PC-3 (cell line): ENCODE data around the gene CYTH2. TPM values are rescaled to one million over a fixed set of nuclear protein-coding genes. Genes with fewer than 3 reads are reported as not detected.

ENCODE experiments used
- ATAC-seq: fragments of 200-7000 bp; cut with Tn5 transposase; 2 replicates; pipeline ENCODE4 v1.9.1; 2020; ENCODE audit warnings: mild to moderate bottlenecking, moderate library complexity
- BruUV-seq: library from RNA; stranded (reverse); fragments of 400-500 nt; replicated peaks from 2 replicates; lab custom pipeline; 2021; lab: Mats Ljungman, UMichigan
- CTCF ChIA-PET: fragments of 300-600 bp; sonication (Branson Sonifier 250); formaldehyde crosslinking; loops from one replicate; lab custom pipeline; 2022; ENCODE audit warnings: antibody characterized with exemption; lab: Charles Lee
- POLR2A ChIA-PET: fragments of 300-600 bp; sonication (Branson Sonifier 250); formaldehyde crosslinking; loops from one replicate; lab custom pipeline; 2022; ENCODE audit warnings: antibody characterized with exemption; ENCODE audit not compliant: unreplicated experiment; lab: Charles Lee
- DNase-seq: peaks from one replicate; pipeline ENCODE4 v3.0.0-alpha.2; 2015
- H2AFZ ChIP-seq: fragments of 300-600 bp; sonication (generic); 2 replicates; pipeline ENCODE4 v1.6.0; 2016; ENCODE audit warnings: antibody characterized with exemption, low read length
- H3F3A ChIP-seq: fragments of 300-600 bp; sonication (generic); one replicate; pipeline ENCODE4 v1.6.0; 2017; ENCODE audit warnings: antibody characterized with exemption, low read length, control low read depth, mild to moderate bottlenecking; ENCODE audit not compliant: unreplicated experiment
- H3K27ac ChIP-seq: fragments of 300-600 bp; sonication (generic); 2 replicates; pipeline ENCODE4 v1.5.1; 2016; ENCODE audit warnings: mild to moderate bottlenecking, low read length
- H3K27me3 ChIP-seq: fragments of 300-600 bp; sonication (generic); 2 replicates; pipeline ENCODE4 v1.6.1; 2016; ENCODE audit warnings: low read length, mixed read lengths
- H3K36me3 ChIP-seq: fragments of 300-600 bp; sonication (generic); 2 replicates; pipeline ENCODE4 v1.6.1; 2016; ENCODE audit warnings: low read depth, mixed run types, low read length, mixed read lengths
- H3K4me1 ChIP-seq: fragments of 300-600 bp; sonication (generic); 2 replicates; pipeline ENCODE4 v1.5.1; 2016; ENCODE audit warnings: low read length; ENCODE audit not compliant: insufficient read depth
- H3K4me2 ChIP-seq: fragments of 300-600 bp; sonication (generic); 2 replicates; pipeline ENCODE4 v1.6.0; 2016; ENCODE audit warnings: low read length
- H3K4me3 ChIP-seq: fragments of 300-600 bp; sonication (generic); 2 replicates; pipeline ENCODE4 v1.5.1; 2016; ENCODE audit warnings: mild to moderate bottlenecking, low read length, mixed read lengths
- H3K79me2 ChIP-seq: fragments of 300-600 bp; sonication (generic); 2 replicates; pipeline ENCODE4 v1.6.1; 2017; ENCODE audit warnings: low read length, mixed read lengths
- H3K9ac ChIP-seq: fragments of 300-600 bp; sonication (generic); 2 replicates; pipeline ENCODE4 v1.6.0; 2016; ENCODE audit warnings: mild to moderate bottlenecking, low read length
- H3K9me2 ChIP-seq: fragments of 300-600 bp; sonication (generic); replicated peaks from 2 replicates; pipeline ENCODE4 v1.6.1; 2016; ENCODE audit warnings: mixed run types, low read length, mixed read lengths
- H3K9me3 ChIP-seq: fragments of 300-600 bp; sonication (generic); 2 replicates; pipeline ENCODE4 v1.6.1; 2016; ENCODE audit warnings: low read length, mixed read lengths
- H4K20me1 ChIP-seq: fragments of 300-600 bp; sonication (generic); 2 replicates; pipeline ENCODE4 v1.6.1; 2016; ENCODE audit warnings: low read length, mixed read lengths
- EZH2 ChIP-seq: fragments of 300-600 bp; sonication (generic); IDR thresholded peaks from one replicate; pipeline ENCODE4 v1.6.1; 2017; ENCODE audit warnings: antibody characterized with exemption, mild to moderate bottlenecking, low read length; ENCODE audit not compliant: unreplicated experiment
- EZH2phosphoT487 ChIP-seq: fragments of 300-600 bp; sonication (generic); IDR thresholded peaks from 2 replicates; pipeline ENCODE4 v1.6.1; 2018; ENCODE audit warnings: mild to moderate bottlenecking, antibody characterized with exemption, low read length, borderline replicate concordance
- intact Hi-C: fragments of 100-400 bp; cut with micrococcal nuclease; formaldehyde crosslinking; loops from 2 replicates; pipeline ENCODE4 v1.9.0; 2023
- total RNA-seq: library from RNA; depleted of rRNA; stranded (reverse); fragments of >200 nt; gene quantifications from 2 replicates; pipeline ENCODE4 v1.2.3, GENCODE V29; 2014
- TF ChIP-seq, protein P1 (sequence below): fragments of 300-600 bp; sonication (generic); conservative IDR thresholded peaks from 2 replicates; pipeline ENCODE4 v1.5.1; 2017; ENCODE audit warnings: antibody characterized with exemption, low read depth, mild to moderate bottlenecking, low read length

CYTH2 gene
- total RNA-seq, 1 experiment from 2014 or later, result 50.5 TPM

DNA sequence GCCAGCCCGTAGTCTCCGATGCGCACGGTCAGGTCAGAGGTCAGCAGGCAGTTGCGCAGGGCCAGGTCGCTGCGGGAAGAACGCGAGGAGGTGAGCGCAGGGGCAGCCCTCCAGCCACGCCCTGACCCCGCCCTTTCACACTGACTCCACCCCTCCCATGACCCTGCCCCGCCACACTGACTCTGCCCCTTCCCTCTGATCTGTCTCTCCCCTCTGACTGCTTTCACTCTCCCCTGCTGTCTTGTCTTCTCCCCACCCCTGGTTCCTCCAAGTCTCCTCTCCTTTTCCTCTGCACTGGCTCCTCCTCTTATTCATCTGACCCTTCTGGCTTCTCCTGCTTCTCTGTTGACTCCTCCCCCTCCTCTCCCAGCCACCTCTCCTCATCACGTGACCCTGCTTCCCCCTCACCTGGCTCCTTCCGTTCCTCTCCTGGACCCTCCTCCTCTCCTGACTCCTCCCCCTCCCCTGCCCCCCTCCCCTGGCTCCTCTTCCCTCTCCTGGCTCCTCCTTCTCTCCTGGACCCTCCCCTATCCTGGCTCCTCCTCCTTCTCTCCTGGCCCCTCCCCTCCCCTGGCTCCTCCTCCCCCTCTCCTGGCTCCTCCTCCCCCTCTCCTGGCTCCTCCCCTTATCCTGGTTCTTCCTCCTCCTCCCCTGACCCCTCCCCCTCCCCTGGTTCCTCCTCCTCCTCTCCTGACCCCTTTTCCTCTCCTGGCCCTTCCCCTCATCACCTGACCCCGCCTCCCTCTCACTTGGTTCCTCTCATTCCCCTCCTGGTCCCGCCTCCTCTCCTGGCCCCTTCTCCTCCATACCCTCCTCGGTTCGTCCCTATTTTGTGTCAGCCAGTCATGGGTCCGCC, 32.6 kb downstream of the CYTH2 start:
- ChIA-PET CTCF (interaction anchor here (1.0 to 1.2 kb wide), 2 partner anchors 83 to 87 kb away, joined by 6 to 7 read pairs; no protein-coding TSS in a partner anchor), POLR2A (interaction anchor here (0.6 kb wide), 1 partner anchor 12 kb away, joined by 5 read pairs; no protein-coding TSS in a partner anchor)
- Histone ChIP-seq H3K4me2 (peak overlapping the region; percentile 98), H3F3A (no peaks in the 10 kb centered on the region), H3K36me3 (no peaks in the 10 kb centered on the region), H3K79me2 (no peaks in the 10 kb centered on the region), H4K20me1 (no peaks in the 10 kb centered on the region), H3K4me3 (peak overlapping the region; percentile 82), H3K4me1 (peaks cover 12% of the 10 kb centered on the region), H3K9me3 (no peaks in the 10 kb centered on the region), H3K27me3 (no peaks in the 10 kb centered on the region), H3K27ac (peak overlapping the region; percentile 61), H3K9me2 (no peaks in the 10 kb centered on the region), H2AFZ (peak overlapping the region; percentile 81), H3K9ac (peak overlapping the region; percentile 55)
- DNase-seq (peak; percentile 92), ATAC-seq (peak; percentile 79)
- TF ChIP-seq EZH2phosphoT487 (no peak), EZH2 (no peak)
- no TSS peak for BruUV-seq
- intact Hi-C loops, result no loop called here

DNA sequence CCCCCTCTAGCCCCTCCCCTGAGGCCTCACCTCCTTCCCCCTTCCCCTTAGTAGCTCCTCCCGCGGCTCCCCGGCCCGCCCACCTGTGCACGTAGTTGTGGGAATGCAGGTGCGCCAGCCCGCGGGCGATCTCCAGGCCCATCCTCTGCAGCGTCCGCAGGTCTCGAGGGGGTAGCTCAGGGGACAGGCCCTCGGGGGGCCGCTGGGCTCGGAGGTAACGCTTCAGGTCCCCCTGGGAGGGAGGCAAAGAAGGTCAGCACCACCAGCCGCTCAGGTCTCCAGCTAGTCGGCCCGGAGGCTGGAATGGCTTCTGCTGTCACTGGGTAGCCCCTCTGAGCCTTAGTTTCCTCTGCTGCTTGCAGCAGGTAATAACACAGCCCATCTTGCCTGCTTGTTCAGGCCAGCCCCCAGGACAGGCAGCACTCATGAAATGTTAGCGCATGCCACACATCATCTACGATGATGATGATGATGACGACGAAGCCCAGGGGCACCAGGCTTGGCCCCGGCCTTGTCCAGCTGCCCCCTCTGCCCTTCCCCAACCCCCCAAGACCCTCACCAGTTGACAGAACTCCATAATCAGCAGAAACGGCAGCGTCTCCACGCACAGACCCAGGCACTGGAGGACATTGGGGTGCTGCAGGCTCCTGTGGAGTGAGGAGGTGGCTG, 33.3 kb downstream of the CYTH2 start:
- Histone ChIP-seq H3K4me3 (peak overlapping the region; percentile 63), H2AFZ (peak overlapping the region; percentile 78), H3K27ac (no peak overlapping the region), H3K9me3 (no peaks in the 10 kb centered on the region), H3K4me1 (peaks cover 12% of the 10 kb centered on the region), H3K4me2 (peak overlapping the region; percentile 87), H3K79me2 (no peaks in the 10 kb centered on the region), H3K9ac (0 out of 2 replicates have a peak overlapping the region, but pooled peaks have one; percentile 29), H3K36me3 (no peaks in the 10 kb centered on the region), H3F3A (no peaks in the 10 kb centered on the region), H4K20me1 (no peaks in the 10 kb centered on the region), H3K9me2 (no peaks in the 10 kb centered on the region), H3K27me3 (no peaks in the 10 kb centered on the region)
- TF ChIP-seq EZH2 (no peak), EZH2phosphoT487 (no peak)
- TF ChIP-seq, protein P1, sequence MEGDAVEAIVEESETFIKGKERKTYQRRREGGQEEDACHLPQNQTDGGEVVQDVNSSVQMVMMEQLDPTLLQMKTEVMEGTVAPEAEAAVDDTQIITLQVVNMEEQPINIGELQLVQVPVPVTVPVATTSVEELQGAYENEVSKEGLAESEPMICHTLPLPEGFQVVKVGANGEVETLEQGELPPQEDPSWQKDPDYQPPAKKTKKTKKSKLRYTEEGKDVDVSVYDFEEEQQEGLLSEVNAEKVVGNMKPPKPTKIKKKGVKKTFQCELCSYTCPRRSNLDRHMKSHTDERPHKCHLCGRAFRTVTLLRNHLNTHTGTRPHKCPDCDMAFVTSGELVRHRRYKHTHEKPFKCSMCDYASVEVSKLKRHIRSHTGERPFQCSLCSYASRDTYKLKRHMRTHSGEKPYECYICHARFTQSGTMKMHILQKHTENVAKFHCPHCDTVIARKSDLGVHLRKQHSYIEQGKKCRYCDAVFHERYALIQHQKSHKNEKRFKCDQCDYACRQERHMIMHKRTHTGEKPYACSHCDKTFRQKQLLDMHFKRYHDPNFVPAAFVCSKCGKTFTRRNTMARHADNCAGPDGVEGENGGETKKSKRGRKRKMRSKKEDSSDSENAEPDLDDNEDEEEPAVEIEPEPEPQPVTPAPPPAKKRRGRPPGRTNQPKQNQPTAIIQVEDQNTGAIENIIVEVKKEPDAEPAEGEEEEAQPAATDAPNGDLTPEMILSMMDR, result no peak
- DNase-seq (no peak), ATAC-seq (no peak)
- TSS peak; percentile 44 for BruUV-seq
- CTCF ChIA-PET, result interaction anchor here (0.5 to 1.2 kb wide), 3 partner anchors 82 to 293 kb away, joined by 3 to 7 read pairs (median 6); no protein-coding TSS in a partner anchor
- POLR2A ChIA-PET, result interaction anchor here (0.6 kb wide), 1 partner anchor 12 kb away, joined by 5 read pairs; no protein-coding TSS in a partner anchor
- intact Hi-C loops, result no loop called here

DNA sequence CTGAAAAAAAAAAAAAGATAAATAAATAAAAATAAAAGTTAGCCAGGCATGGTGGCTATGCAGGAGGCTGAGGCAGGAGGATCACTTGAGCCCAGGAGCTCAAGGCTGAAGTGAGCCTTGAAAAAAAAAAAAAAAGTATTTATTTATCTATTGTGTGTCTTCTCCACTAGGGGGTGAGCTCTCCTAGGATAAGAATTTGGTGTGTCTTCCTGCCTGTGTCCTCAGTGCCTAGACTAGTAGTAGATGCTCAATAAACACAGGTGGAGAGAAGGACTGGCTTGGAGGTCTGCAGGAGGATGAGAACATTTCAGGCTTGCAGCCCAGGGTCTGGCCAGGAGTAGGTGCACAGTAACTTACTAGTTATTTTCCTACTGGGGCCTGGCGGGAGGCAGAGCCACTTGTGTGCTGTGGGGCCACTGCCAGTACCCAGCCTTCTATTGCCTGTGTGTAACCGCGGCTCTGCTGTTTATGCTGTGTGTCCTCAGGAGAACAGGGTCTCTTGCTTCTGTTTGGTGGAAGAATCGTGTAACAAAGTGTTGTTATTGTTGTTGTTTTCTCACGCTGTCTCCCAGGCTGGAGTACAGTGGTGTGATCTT, 37.1 kb downstream of the CYTH2 start:
- DNase-seq (peak; percentile 50), ATAC-seq (no peak)
- Histone ChIP-seq H3K79me2 (no peaks in the 10 kb centered on the region), H3K27me3 (no peaks in the 10 kb centered on the region), H3K4me1 (peaks cover 6% of the 10 kb centered on the region), H3K27ac (no peak overlapping the region), H3F3A (no peaks in the 10 kb centered on the region), H3K9me2 (no peaks in the 10 kb centered on the region), H3K4me3 (no peak overlapping the region), H3K4me2 (no peak overlapping the region), H3K9ac (no peak overlapping the region), H2AFZ (no peak overlapping the region), H4K20me1 (no peaks in the 10 kb centered on the region), H3K36me3 (no peaks in the 10 kb centered on the region), H3K9me3 (no peaks in the 10 kb centered on the region)
- no TSS peak for BruUV-seq
- ChIA-PET CTCF (interaction anchor here (0.6 to 1.3 kb wide), 14 partner anchors 14 to 260 kb away, joined by 4 to 50 read pairs (median 6); partner anchors contain the start of gene KDELR1), POLR2A (interaction anchor here (0.6 kb wide), 2 partner anchors 13 to 83 kb away, joined by 3 to 6 read pairs; no protein-coding TSS in a partner anchor)
- intact Hi-C loops, result no loop called here
- TF ChIP-seq EZH2 (no peak), EZH2phosphoT487 (no peak)
- TF ChIP-seq, protein P1, result peak; percentile 62
